Measurements from ENCODE around the gene HCN4.

Gene HCN4

DNA sequence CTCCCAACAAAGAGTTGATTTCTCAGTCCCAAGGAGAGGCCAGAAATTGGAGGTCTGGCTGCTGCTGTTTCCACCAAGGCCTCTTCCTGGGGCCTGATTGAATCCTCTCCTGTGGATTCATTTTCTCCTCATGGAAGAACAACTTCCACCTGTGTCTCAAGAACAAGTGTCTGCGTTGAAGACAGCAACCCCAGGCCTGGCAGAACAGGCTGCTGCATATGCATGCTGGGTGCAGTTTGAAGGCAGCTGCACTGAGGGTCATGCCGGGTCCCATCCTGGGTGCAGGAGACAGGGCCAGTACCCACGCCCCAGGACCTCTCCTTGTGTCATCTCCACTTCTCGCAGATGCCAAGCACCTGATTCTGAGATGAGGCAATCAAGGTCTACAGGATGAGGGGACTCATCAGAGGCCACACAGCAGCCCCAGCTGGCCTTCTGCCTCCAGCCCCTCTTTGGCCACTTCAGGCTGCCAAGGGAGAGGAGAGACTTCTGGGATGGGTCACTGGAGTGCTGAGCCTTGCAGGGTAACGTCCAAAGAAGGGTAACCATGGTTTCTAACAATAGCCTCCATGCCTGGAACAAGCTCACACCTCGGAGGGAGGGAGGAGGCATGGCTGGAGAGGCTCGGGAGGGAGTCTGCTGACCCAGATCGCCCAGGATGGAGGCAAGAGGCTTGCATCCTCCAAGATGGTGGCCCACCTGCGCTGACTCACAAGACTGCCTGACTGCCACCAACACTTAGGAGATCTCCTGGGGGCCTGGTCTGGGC is 30.0 kb downstream of the HCN4 start:
- Histone ChIP-seq H3K4me1 (ENCODE audit: insufficient read depth, low read length, poor library complexity, severe bottlenecking) (no peaks in the 10 kb centered on the region), H3K9me2 (replicated peaks; ENCODE audit: low read depth, low read length) (no peaks in the 10 kb centered on the region), H3K9me3 (ENCODE audit: insufficient read depth, low read depth, low read length) (no peaks in the 10 kb centered on the region), H3F3A (ENCODE audit: low read depth) (no peaks in the 10 kb centered on the region), H3K9ac (ENCODE audit: low read depth, low read length, poor library complexity, severe bottlenecking) (no peak overlapping the region), H3K4me3 (ENCODE audit: low read length, poor library complexity, severe bottlenecking) (no peak overlapping the region), H3K36me3 (ENCODE audit: insufficient read depth, low read length) (no peaks in the 10 kb centered on the region), H2AFZ (ENCODE audit: low read length) (no peak overlapping the region), H3K27me3 (ENCODE audit: insufficient read depth, low read length, poor library complexity, severe bottlenecking) (no peaks in the 10 kb centered on the region), H3K79me2 (ENCODE audit: insufficient read depth, low read length) (no peaks in the 10 kb centered on the region), H4K20me1 (ENCODE audit: insufficient read depth, low read length, poor library complexity, severe bottlenecking) (no peaks in the 10 kb centered on the region), H3K4me2 (ENCODE audit: low read depth, low read length, poor library complexity, severe bottlenecking) (no peak overlapping the region)
- TF ChIP-seq CTCF (conservative IDR thresholded peaks at IDR 0.05; ENCODE audit: low read length): no peak

DNA sequence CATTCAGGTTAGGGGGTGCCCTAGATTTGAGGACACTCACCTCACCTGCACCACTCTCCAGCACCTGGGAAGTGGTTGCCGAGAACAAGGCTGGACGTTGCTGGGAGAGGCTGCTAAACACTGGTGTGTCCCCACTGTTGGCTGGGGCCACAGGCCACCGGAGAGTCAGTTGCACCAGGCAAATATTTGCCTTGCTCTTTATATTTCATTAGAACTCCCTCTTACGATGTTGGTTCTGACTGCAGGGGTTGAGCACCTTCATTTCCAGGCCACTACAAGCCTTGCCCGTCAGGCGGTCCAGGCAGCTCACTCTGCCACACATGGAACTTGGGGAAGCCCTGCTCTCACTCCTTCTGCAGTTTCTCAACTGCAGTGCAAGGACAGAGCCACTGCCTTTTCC is 30.7 kb downstream of the HCN4 start:
- Histone ChIP-seq H3K79me2 (ENCODE audit: insufficient read depth, low read length) (no peaks in the 10 kb centered on the region), H3F3A (ENCODE audit: low read depth) (no peaks in the 10 kb centered on the region), H3K27me3 (ENCODE audit: insufficient read depth, low read length, poor library complexity, severe bottlenecking) (no peaks in the 10 kb centered on the region)

DNA sequence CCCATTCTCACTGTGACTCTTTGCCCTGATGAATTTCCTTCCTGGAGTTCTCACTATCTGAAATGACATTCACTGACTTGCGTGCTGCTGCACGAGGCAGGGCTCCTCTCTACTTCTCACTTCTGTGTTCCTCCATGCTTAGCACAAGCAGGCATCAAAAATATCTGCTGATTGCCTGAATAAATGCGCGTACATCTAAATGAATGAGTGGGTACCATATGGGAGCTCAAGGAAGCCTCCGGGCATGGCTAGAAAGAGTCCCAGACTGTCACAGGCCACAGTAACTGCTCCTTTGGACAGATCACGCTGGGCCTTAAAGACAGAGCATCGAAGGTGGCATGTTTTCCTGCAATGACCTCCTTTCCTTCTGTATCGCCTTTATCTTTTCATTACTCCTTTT is 31.6 kb downstream of the HCN4 start:
- H4K20me1 ChIP-seq (ENCODE audit: insufficient read depth, low read length, poor library complexity, severe bottlenecking): no peaks in the 10 kb centered on the region
- no peaks in the 10 kb centered on the region for H3K4me1 ChIP-seq (ENCODE audit: insufficient read depth, low read length, poor library complexity, severe bottlenecking)
- no peaks in the 10 kb centered on the region for H3K36me3 ChIP-seq (ENCODE audit: insufficient read depth, low read length)
- H3K4me3 ChIP-seq (ENCODE audit: low read length, poor library complexity, severe bottlenecking): no peak overlapping the region
- H3K9ac ChIP-seq (ENCODE audit: low read depth, low read length, poor library complexity, severe bottlenecking): no peak overlapping the region
- no peak overlapping the region for H2AFZ ChIP-seq (ENCODE audit: low read length)
- H3K27me3 ChIP-seq (ENCODE audit: insufficient read depth, low read length, poor library complexity, severe bottlenecking): no peaks in the 10 kb centered on the region
- no peak overlapping the region for H3K4me2 ChIP-seq (ENCODE audit: low read depth, low read length, poor library complexity, severe bottlenecking)
- no peaks in the 10 kb centered on the region for H3K9me2 ChIP-seq (replicated peaks; ENCODE audit: low read depth, low read length)
- no peaks in the 10 kb centered on the region for H3K9me3 ChIP-seq (ENCODE audit: insufficient read depth, low read depth, low read length)
- H3K79me2 ChIP-seq (ENCODE audit: insufficient read depth, low read length): no peaks in the 10 kb centered on the region
- TF ChIP-seq EZH2phosphoT487 (IDR thresholded peaks at IDR 0.05; ENCODE audit: borderline replicate concordance) (no peak), CTCF (conservative IDR thresholded peaks at IDR 0.05; ENCODE audit: low read length) (no peak)
- H3F3A ChIP-seq (ENCODE audit: low read depth): no peaks in the 10 kb centered on the region

More for the DNA sequence above, 30.7 kb downstream of the HCN4 start:
- no peak overlapping the region for H3K4me2 ChIP-seq (ENCODE audit: low read depth, low read length, poor library complexity, severe bottlenecking)
- H3K9me3 ChIP-seq (ENCODE audit: insufficient read depth, low read depth, low read length): no peaks in the 10 kb centered on the region
- H3K36me3 ChIP-seq (ENCODE audit: insufficient read depth, low read length): no peaks in the 10 kb centered on the region
- no peak overlapping the region for H3K9ac ChIP-seq (ENCODE audit: low read depth, low read length, poor library complexity, severe bottlenecking)
- H2AFZ ChIP-seq (ENCODE audit: low read length): no peak overlapping the region
- H4K20me1 ChIP-seq (ENCODE audit: insufficient read depth, low read length, poor library complexity, severe bottlenecking): no peaks in the 10 kb centered on the region
- no peak overlapping the region for H3K4me3 ChIP-seq (ENCODE audit: low read length, poor library complexity, severe bottlenecking)
- no peaks in the 10 kb centered on the region for H3K9me2 ChIP-seq (replicated peaks; ENCODE audit: low read depth, low read length)
- TF ChIP-seq CTCF (conservative IDR thresholded peaks at IDR 0.05; ENCODE audit: low read length) (no peak), EZH2phosphoT487 (IDR thresholded peaks at IDR 0.05; ENCODE audit: borderline replicate concordance) (no peak)
- H3K4me1 ChIP-seq (ENCODE audit: insufficient read depth, low read length, poor library complexity, severe bottlenecking): no peaks in the 10 kb centered on the region

Data from Loucy (cell line).